ENCODE measurements around the gene PCDHB6.
"Not testable (repeated sequence)": the region's sequence is repeated elsewhere in the genome, so short reads cannot be mapped to it uniquely, and the experiment has no call there.

DNA sequence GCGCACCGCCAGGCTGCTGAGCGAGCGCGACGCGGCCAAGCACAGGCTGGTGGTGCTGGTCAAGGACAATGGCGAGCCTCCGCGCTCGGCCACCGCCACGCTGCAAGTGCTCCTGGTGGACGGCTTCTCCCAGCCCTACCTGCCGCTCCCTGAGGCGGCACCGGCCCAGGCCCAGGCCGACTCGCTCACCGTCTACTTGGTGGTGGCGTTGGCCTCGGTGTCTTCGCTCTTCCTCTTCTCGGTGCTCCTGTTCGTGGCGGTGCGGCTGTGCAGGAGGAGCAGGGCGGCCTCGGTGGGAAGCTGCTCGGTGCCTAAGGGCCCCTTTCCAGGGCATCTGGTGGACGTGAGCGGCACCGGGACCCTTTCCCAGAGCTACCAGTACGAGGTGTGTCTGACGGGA, 51.8 kb downstream of the PCDHB6 start:
- TF ChIP-seq, protein P1, sequence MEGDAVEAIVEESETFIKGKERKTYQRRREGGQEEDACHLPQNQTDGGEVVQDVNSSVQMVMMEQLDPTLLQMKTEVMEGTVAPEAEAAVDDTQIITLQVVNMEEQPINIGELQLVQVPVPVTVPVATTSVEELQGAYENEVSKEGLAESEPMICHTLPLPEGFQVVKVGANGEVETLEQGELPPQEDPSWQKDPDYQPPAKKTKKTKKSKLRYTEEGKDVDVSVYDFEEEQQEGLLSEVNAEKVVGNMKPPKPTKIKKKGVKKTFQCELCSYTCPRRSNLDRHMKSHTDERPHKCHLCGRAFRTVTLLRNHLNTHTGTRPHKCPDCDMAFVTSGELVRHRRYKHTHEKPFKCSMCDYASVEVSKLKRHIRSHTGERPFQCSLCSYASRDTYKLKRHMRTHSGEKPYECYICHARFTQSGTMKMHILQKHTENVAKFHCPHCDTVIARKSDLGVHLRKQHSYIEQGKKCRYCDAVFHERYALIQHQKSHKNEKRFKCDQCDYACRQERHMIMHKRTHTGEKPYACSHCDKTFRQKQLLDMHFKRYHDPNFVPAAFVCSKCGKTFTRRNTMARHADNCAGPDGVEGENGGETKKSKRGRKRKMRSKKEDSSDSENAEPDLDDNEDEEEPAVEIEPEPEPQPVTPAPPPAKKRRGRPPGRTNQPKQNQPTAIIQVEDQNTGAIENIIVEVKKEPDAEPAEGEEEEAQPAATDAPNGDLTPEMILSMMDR (IDR thresholded peaks at IDR 0.05): not testable (repeated sequence)
- TF ChIP-seq POLR2A (IDR thresholded peaks at IDR 0.05): not testable (repeated sequence)

Measured in testis (tissue), 2 donors.